Activated effector memory CD4-positive, alpha-beta T cell treated with anti-CD3 and anti-CD28 coated beads, Interleukin-2, amount 50 U/mL, for 16 hours (primary cell): ENCODE results near the gene STAMBP.
"Not testable (repeated sequence)": the region's sequence is repeated elsewhere in the genome, so short reads cannot be mapped to it uniquely, and the experiment has no call there.

Experiments used
- DNase-seq: peaks from one replicate; pipeline ENCODE4 v3.0.0-alpha.2; 2020

STAMBP gene

GRCh38 chr2:73837847-73838585 is 9.3 kb downstream of the STAMBP start:
- DNase-seq, result no peak

- DNase-seq, result no peak
These were observed 10.3 kb downstream of the STAMBP start for GRCh38 chr2:73838889-73839534.

GRCh38 chr2:73839653-73840411 is 11.1 kb downstream of the STAMBP start:
- no peak for DNase-seq

- DNase-seq, result no peak
These were observed 13.4 kb downstream of the STAMBP start for GRCh38 chr2:73841912-73842738.

GRCh38 chr2:73842739-73843019 is 13.9 kb downstream of the STAMBP start:
- DNase-seq, result no peak

GRCh38 chr2:73844087-73844486 is 15.3 kb downstream of the STAMBP start:
- DNase-seq, result no peak

GRCh38 chr2:73850009-73850408 is 21.2 kb downstream of the STAMBP start:
- no peak for DNase-seq

- no peak for DNase-seq
These were observed 22.5 kb downstream of the STAMBP start for GRCh38 chr2:73851274-73851673.

- DNase-seq, result no peak
These were observed 23.3 kb downstream of the STAMBP start for GRCh38 chr2:73852020-73852419.

GRCh38 chr2:73855526-73855925 is 26.8 kb downstream of the STAMBP start:
- DNase-seq, result no peak

- DNase-seq, result no peak
These were observed 27.5 kb downstream of the STAMBP start for GRCh38 chr2:73856214-73856613.

- peak; percentile 69 for DNase-seq
These were observed 31.2 kb downstream of the STAMBP start for GRCh38 chr2:73859721-73860586.

GRCh38 chr2:73862987-73863386 is 34.2 kb downstream of the STAMBP start:
- DNase-seq, result no peak

- DNase-seq, result no peak
These were observed 39.6 kb downstream of the STAMBP start for GRCh38 chr2:73868204-73868978.

- no peak for DNase-seq
These were observed 41.3 kb downstream of the STAMBP start for GRCh38 chr2:73870084-73870483.

- no peak for DNase-seq
These were observed 48.5 kb downstream of the STAMBP start for GRCh38 chr2:73877071-73877802.

- not testable (repeated sequence) for DNase-seq
These were observed 49.2 kb downstream of the STAMBP start for GRCh38 chr2:73877984-73878383.

- DNase-seq, result no peak
These were observed 56.6 kb downstream of the STAMBP start for GRCh38 chr2:73885406-73885805.

GRCh38 chr2:73886357-73886756 is 57.6 kb downstream of the STAMBP start:
- no peak for DNase-seq

- DNase-seq, result not testable (repeated sequence)
These were observed 59.0 kb downstream of the STAMBP start for GRCh38 chr2:73887596-73888353.
